HFF-Myc (cell line): ENCODE measurements around the gene INPP4B.

Source experiments
- DNase-seq: peaks from one replicate; pipeline ENCODE4 v3.0.0-alpha.2; 2011; ENCODE audit warnings: low read depth; ENCODE audit errors: extremely low read depth
- H3K4me3 ChIP-seq: replicated peaks from 2 replicates; pipeline ENCODE4 v1.5.1; 2011; ENCODE audit warnings: low read depth, mild to moderate bottlenecking, control low read depth, low read length
- CTCF ChIP-seq: IDR thresholded peaks from 2 replicates; pipeline ENCODE4 v1.5.1; 2012; ENCODE audit warnings: mild to moderate bottlenecking, low read depth, low read length, control low read depth; ENCODE audit errors: missing control alignments

INPP4B gene

GRCh38 chr4:142354041-142354440 lies 492.1 kb downstream of the INPP4B start:
- no peak for DNase-seq
- no peak overlapping the region for H3K4me3 ChIP-seq
- no peak for TF ChIP-seq CTCF

GRCh38 chr4:142353149-142353738 lies 492.9 kb downstream of the INPP4B start:
- DNase-seq: peak; percentile 43

GRCh38 chr4:142352712-142353111 lies 493.4 kb downstream of the INPP4B start:
- TF ChIP-seq CTCF: no peak

More at GRCh38 chr4:142353149-142353738, 492.9 kb downstream of the INPP4B start:
- TF ChIP-seq CTCF: peak; percentile 72
- no peak overlapping the region for H3K4me3 ChIP-seq

GRCh38 chr4:142351958-142352357 lies 494.1 kb downstream of the INPP4B start:
- DNase-seq: no peak
- TF ChIP-seq CTCF: no peak
- no peak overlapping the region for H3K4me3 ChIP-seq

More at GRCh38 chr4:142352712-142353111, 493.4 kb downstream of the INPP4B start:
- no peak overlapping the region for H3K4me3 ChIP-seq
- no peak for DNase-seq

- no peak for DNase-seq
- H3K4me3 ChIP-seq: no peak overlapping the region
- no peak for TF ChIP-seq CTCF
Measured at GRCh38 chr4:142350871-142351270, 495.2 kb downstream of the INPP4B start.

- DNase-seq: no peak
- TF ChIP-seq CTCF: no peak
- H3K4me3 ChIP-seq: no peak overlapping the region
Measured at GRCh38 chr4:142348613-142349021, 497.5 kb downstream of the INPP4B start.

GRCh38 chr4:142347241-142347640 lies 498.9 kb downstream of the INPP4B start:
- no peak for TF ChIP-seq CTCF
- H3K4me3 ChIP-seq: no peak overlapping the region
- no peak for DNase-seq
